NCI-H82 (cell line): Measurements from ENCODE around the gene ADCY10.
A peak's percentile ranks its signal among the peaks of the same experiment; 100 is the strongest.
"Not testable (repeated sequence)": the region's sequence is repeated elsewhere in the genome, so short reads cannot be mapped to it uniquely, and the experiment has no call there.

Source experiments
- DNase-seq: peaks from one replicate; lab custom pipeline; 2025; lab: John Stamatoyannopoulos, UW

Gene ADCY10

GRCh38 chr1:167860231-167860923 lies 53.6 kb downstream of the ADCY10 start:
- peak; percentile 24 for DNase-seq

- DNase-seq = no peak
These were observed 57.1 kb downstream of the ADCY10 start for GRCh38 chr1:167856711-167857418.

GRCh38 chr1:167854184-167854583 lies 59.8 kb downstream of the ADCY10 start:
- no peak for DNase-seq

- no peak for DNase-seq
These were observed 64.3 kb downstream of the ADCY10 start for GRCh38 chr1:167849666-167850065.

GRCh38 chr1:167842872-167843271 lies 71.1 kb downstream of the ADCY10 start:
- DNase-seq = no peak

- DNase-seq = no peak
These were observed 72.4 kb downstream of the ADCY10 start for GRCh38 chr1:167841530-167841929.

- DNase-seq = no peak
These were observed 74.9 kb downstream of the ADCY10 start for GRCh38 chr1:167839009-167839408.

GRCh38 chr1:167837326-167837725 lies 76.6 kb downstream of the ADCY10 start:
- no peak for DNase-seq

GRCh38 chr1:167836197-167836596 lies 77.7 kb downstream of the ADCY10 start:
- no peak for DNase-seq

- no peak for DNase-seq
These were observed 80.0 kb downstream of the ADCY10 start for GRCh38 chr1:167833904-167834303.

GRCh38 chr1:167832693-167833092 lies 81.2 kb downstream of the ADCY10 start:
- DNase-seq = no peak

- DNase-seq = not testable (repeated sequence)
These were observed 83.3 kb downstream of the ADCY10 start for GRCh38 chr1:167830668-167831067.

- no peak for DNase-seq
These were observed 84.1 kb downstream of the ADCY10 start for GRCh38 chr1:167829868-167830267.

GRCh38 chr1:167826127-167826526 lies 87.8 kb downstream of the ADCY10 start:
- DNase-seq = no peak

GRCh38 chr1:167825419-167826079 lies 88.4 kb downstream of the ADCY10 start:
- no peak for DNase-seq

- DNase-seq = no peak
These were observed 89.7 kb downstream of the ADCY10 start for GRCh38 chr1:167824163-167824794.

GRCh38 chr1:167821969-167822685 lies 91.8 kb downstream of the ADCY10 start:
- DNase-seq = no peak

GRCh38 chr1:167821356-167821685 lies 92.6 kb downstream of the ADCY10 start:
- no peak for DNase-seq

- DNase-seq = no peak
These were observed 93.1 kb downstream of the ADCY10 start for GRCh38 chr1:167820684-167821355.

- DNase-seq = peak; percentile 22
These were observed 93.9 kb downstream of the ADCY10 start for GRCh38 chr1:167819849-167820683.

GRCh38 chr1:167815650-167816049 lies 98.3 kb downstream of the ADCY10 start:
- no peak for DNase-seq
